Skeletal muscle satellite cell (primary cell): Measurements from ENCODE around the gene PRPF38B.
"Not testable (repeated sequence)": the region's sequence is repeated elsewhere in the genome, so short reads cannot be mapped to it uniquely, and the experiment has no call there.

Experiments used
- H3K27me3 ChIP-seq: 2 replicates; pipeline ENCODE4 v1.7.0; 2013; ENCODE audit warnings: low read length; ENCODE audit not compliant: control insufficient read depth, insufficient read depth
- H3K36me3 ChIP-seq: 2 replicates; pipeline ENCODE4 v1.7.0; 2013; ENCODE audit warnings: mild to moderate bottlenecking, control low read depth, low read length; ENCODE audit not compliant: insufficient read depth
- H3K4me1 ChIP-seq: 2 replicates; pipeline ENCODE4 v1.7.0; 2013; ENCODE audit warnings: low read length; ENCODE audit not compliant: control insufficient read depth, insufficient read depth
- H3K4me2 ChIP-seq: 2 replicates; pipeline ENCODE4 v1.7.0; 2013; ENCODE audit warnings: mild to moderate bottlenecking, low read length
- H3K4me3 ChIP-seq: 2 replicates; pipeline ENCODE4 v1.7.0; 2013; ENCODE audit warnings: low read length
- H3K9ac ChIP-seq: 2 replicates; pipeline ENCODE4 v1.7.0; 2013; ENCODE audit warnings: mild to moderate bottlenecking, low read depth, low read length, moderate library complexity
- H3K9me3 ChIP-seq: replicated peaks from 2 replicates; pipeline ENCODE4 v1.7.0; 2013; ENCODE audit warnings: mild to moderate bottlenecking, control low read depth, low read length

Gene PRPF38B

DNA sequence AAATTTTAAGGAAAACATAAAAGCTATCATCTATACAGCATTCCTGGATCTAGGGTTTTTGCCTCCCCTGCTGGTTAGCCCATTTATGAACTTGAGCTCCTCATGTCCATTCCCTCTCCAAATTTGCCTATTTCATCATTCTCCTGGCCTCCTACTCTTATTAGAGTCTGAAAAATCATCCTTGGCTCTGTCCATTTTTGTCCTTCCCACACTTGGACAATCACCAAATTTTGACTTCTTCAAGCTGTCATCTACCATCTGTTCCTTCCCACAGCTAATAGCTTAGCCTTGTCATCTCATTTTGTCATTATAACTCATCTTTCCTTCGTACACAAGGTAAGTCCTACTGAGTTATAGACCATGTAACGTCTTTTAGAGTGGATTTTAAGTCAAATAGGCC is 29.0 kb upstream of the PRPF38B start:
- H3K27me3 ChIP-seq = no peaks in the 10 kb centered on the region
- no peaks in the 10 kb centered on the region for H3K36me3 ChIP-seq
- no peaks in the 10 kb centered on the region for H3K9me3 ChIP-seq
- H3K4me1 ChIP-seq = peaks cover 9% of the 10 kb centered on the region
- no peak overlapping the region for H3K9ac ChIP-seq
- no peak overlapping the region for H3K4me2 ChIP-seq
- no peak overlapping the region for H3K4me3 ChIP-seq

DNA sequence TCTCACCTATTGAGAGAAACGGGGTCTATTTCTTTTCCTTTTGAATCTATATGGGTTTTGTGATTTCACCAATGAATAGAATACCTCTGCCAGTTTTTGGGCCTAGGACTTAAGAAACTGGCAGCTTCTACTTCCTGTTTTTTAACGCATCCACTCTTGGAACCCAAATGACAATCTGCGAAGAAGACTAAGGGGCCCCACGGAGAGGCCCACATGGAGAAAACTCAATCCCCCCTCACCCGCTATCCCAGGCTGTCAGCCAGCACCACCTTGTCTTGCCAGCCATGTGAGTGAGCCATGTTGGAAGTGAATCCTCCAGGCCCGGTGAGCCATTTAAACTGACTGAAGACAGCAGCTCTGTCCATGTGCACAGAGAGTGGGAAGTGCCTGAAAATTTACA is 27.6 kb upstream of the PRPF38B start:
- Histone ChIP-seq H3K9me3 (no peaks in the 10 kb centered on the region), H3K9ac (no peak overlapping the region), H3K27me3 (no peaks in the 10 kb centered on the region), H3K4me3 (no peak overlapping the region), H3K4me2 (no peak overlapping the region), H3K36me3 (no peaks in the 10 kb centered on the region), H3K4me1 (peaks cover 9% of the 10 kb centered on the region)

DNA sequence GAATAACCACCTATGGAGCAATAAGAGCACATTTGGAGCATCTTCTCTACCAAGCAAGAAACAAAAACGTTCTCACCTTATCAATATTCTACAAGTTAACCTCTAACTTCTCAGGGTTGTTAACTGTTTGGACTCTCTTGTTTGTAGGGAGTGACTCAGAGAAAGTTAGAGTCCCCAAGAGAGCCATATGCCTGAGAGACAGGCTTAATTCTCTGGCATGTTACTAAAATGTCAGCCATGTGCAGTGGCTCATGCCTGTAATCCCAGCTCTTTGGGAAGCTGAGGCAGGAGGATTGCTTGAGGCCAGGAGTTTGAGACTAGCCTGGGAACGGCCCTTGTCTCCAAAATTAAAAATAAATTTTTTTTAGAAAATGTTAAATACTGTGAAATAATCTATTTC is 27.0 kb upstream of the PRPF38B start:
- Histone ChIP-seq H3K4me2 (no peak overlapping the region), H3K27me3 (no peaks in the 10 kb centered on the region), H3K4me1 (peaks cover 9% of the 10 kb centered on the region), H3K4me3 (no peak overlapping the region), H3K36me3 (no peaks in the 10 kb centered on the region), H3K9me3 (no peaks in the 10 kb centered on the region), H3K9ac (no peak overlapping the region)

- H3K4me1 ChIP-seq = peaks cover 9% of the 10 kb centered on the region
- H3K27me3 ChIP-seq = no peaks in the 10 kb centered on the region
- H3K36me3 ChIP-seq = no peaks in the 10 kb centered on the region
- no peak overlapping the region for H3K4me3 ChIP-seq
- no peak overlapping the region for H3K4me2 ChIP-seq
- H3K9ac ChIP-seq = no peak overlapping the region
- H3K9me3 ChIP-seq = no peaks in the 10 kb centered on the region
Measured at GRCh38 chr1:108665771-108666170, 26.3 kb upstream of the PRPF38B start.

DNA sequence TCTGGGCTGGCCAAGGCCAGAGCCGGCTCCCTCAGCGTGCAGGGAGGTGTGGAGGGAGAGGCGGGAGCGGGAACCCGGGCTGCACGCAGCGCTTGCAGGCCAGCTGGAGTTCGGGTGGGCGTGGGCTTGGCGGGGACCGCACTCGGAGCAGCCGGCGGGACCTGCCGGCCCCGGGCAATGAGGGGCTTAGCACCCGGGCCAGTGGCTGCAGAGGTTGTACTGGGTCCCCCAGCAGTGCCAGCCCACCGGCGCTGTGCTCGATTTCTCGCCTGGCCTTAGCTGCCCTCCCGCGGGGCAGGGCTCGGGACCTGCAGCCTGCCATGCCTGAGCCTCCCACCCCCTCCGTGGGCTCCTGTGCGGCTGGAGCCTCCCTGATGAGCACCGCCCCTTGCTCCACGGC is 24.7 kb upstream of the PRPF38B start:
- not testable (repeated sequence) for H3K9ac ChIP-seq, H3K4me2 ChIP-seq, H3K9me3 ChIP-seq, H3K27me3 ChIP-seq, H3K36me3 ChIP-seq, H3K4me1 ChIP-seq, H3K4me3 ChIP-seq

DNA sequence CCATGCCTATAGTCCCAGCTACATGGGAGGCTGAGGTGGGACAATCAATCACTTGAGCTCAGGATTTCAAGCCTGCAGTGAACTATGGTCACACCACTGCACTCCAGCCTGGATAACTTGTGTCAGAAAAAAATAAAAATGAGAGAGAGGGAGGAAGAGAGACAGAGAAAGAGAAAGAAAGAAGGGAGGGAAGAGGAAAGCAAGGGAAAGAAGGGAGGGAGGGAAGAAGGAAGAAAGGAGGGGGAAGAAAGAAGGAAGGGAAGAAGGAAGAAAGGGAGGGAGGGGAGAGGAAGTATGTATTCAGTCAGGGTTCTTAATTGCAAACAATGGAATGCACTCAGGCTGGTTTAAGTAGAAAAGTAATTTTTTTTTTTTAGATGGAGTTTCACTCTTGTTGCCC is 23.3 kb upstream of the PRPF38B start:
- Histone ChIP-seq H3K27me3 (peaks cover 8% of the 10 kb centered on the region), H3K4me3 (no peak overlapping the region), H3K36me3 (no peaks in the 10 kb centered on the region), H3K9me3 (no peaks in the 10 kb centered on the region), H3K9ac (no peak overlapping the region), H3K4me1 (no peaks in the 10 kb centered on the region), H3K4me2 (no peak overlapping the region)

- Histone ChIP-seq H3K9me3 (no peaks in the 10 kb centered on the region), H3K4me3 (no peak overlapping the region), H3K27me3 (peaks cover 8% of the 10 kb centered on the region), H3K4me1 (no peaks in the 10 kb centered on the region), H3K9ac (no peak overlapping the region), H3K36me3 (no peaks in the 10 kb centered on the region), H3K4me2 (no peak overlapping the region)
Measured at GRCh38 chr1:108669679-108670078, 22.4 kb upstream of the PRPF38B start.

- Histone ChIP-seq H3K4me2 (no peak overlapping the region), H3K9me3 (no peaks in the 10 kb centered on the region), H3K36me3 (no peaks in the 10 kb centered on the region), H3K4me1 (no peaks in the 10 kb centered on the region), H3K27me3 (peaks cover 8% of the 10 kb centered on the region), H3K4me3 (no peak overlapping the region), H3K9ac (no peak overlapping the region)
Measured at GRCh38 chr1:108670131-108670773, 21.9 kb upstream of the PRPF38B start.

- no peak overlapping the region for H3K4me2 ChIP-seq
- H3K4me1 ChIP-seq = no peaks in the 10 kb centered on the region
- H3K4me3 ChIP-seq = no peak overlapping the region
- H3K9ac ChIP-seq = no peak overlapping the region
- H3K9me3 ChIP-seq = no peaks in the 10 kb centered on the region
- no peaks in the 10 kb centered on the region for H3K36me3 ChIP-seq
- H3K27me3 ChIP-seq = peaks cover 8% of the 10 kb centered on the region
Measured at GRCh38 chr1:108671143-108671542, 21.0 kb upstream of the PRPF38B start.

GRCh38 chr1:108678706-108679105 is 13.4 kb upstream of the PRPF38B start:
- no peak overlapping the region for H3K4me2 ChIP-seq
- no peaks in the 10 kb centered on the region for H3K9me3 ChIP-seq
- no peaks in the 10 kb centered on the region for H3K36me3 ChIP-seq
- no peaks in the 10 kb centered on the region for H3K4me1 ChIP-seq
- no peak overlapping the region for H3K9ac ChIP-seq
- H3K27me3 ChIP-seq = peaks cover 20% of the 10 kb centered on the region
- H3K4me3 ChIP-seq = no peak overlapping the region

DNA sequence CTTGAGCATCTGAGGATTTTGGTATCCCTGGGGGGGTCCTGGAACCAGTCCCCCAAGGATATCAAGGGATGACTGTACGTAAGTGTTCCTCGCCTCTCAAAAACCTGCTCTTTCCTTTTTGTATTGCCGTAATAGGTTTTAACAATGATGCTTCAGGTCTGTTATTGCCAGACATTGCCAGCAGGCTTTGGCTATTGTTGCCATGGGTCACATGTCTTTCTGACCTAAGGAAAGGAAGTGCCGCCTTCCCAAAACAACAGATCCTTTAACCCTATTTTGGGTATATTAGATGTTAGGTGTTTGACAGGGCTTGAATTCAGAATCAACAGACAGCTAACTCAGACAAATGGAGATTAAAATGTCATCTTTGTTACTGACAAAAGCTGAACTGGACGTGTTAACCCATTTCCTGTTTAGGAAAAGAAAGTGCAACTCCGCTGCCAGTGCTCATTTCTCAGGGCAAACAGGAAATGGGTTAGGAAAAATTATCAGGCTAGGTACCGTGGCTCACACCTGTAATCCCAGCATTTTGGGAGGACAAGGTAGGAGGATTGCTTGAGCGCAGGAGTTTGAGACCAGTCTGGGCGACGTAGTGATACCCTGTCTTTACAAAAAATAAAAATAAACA is 12.4 kb upstream of the PRPF38B start:
- Histone ChIP-seq H3K4me2 (no peak overlapping the region), H3K27me3 (peaks cover 20% of the 10 kb centered on the region), H3K9ac (no peak overlapping the region), H3K9me3 (no peaks in the 10 kb centered on the region), H3K4me3 (no peak overlapping the region), H3K4me1 (no peaks in the 10 kb centered on the region), H3K36me3 (no peaks in the 10 kb centered on the region)

DNA sequence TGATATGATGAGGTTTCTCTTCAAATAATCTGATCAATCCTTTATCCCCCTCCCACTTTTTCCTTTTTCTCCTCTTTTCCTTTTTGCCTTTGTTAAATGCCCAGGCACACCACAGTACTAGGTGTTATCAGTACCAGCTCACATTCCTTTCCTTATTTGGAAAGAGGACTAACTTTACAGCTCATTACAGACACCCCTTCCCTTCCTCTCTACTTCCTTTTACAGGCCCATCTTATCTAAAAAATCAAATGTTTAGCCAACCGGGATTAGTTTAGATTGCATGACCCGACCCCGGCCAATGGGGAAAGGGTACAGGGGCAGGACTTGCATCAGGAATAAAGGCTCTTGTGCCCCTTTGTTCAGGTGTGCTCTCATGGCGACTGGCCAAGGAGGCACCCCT is 10.4 kb upstream of the PRPF38B start:
- peaks cover 31% of the 10 kb centered on the region for H3K27me3 ChIP-seq
- not testable (repeated sequence) for H3K4me2 ChIP-seq, H3K9ac ChIP-seq, H3K4me1 ChIP-seq, H3K4me3 ChIP-seq, H3K36me3 ChIP-seq, H3K9me3 ChIP-seq
